ENCODE data around the gene GLS.

Gene GLS

GRCh38 chr2:190972213-190972612 lies 91.6 kb downstream of the GLS start:
- no peaks in the 10 kb centered on the region for H3K9me3 ChIP-seq (ENCODE audit: control insufficient read depth, insufficient read depth, low read depth, low read length)
- H3K36me3 ChIP-seq (ENCODE audit: control insufficient read depth in 2 of 2, insufficient read depth in 1 of 2, low read length in 2 of 2), result peaks cover 12 to 95% of the 10 kb centered on the region in 2 experiments; a peak in 2 of 3 replicates
- H3K4me3 ChIP-seq (ENCODE audit: low read depth, low read length), result no peak overlapping the region
- no peak overlapping the region for H3K27ac ChIP-seq (ENCODE audit: extremely low read depth, low read depth, low read length)
- ChIA-PET POLR2A (no interaction called here), CTCF (interaction anchor here (1.4 kb wide), 1 partner anchor 24 kb away, joined by 3 read pairs; no protein-coding TSS in a partner anchor)
- TF ChIP-seq SETDB1 (IDR thresholded peaks at IDR 0.05; ENCODE audit: insufficient read length, low read length) (no peak), ZBTB17 (tag by site-specific recombination; IDR thresholded peaks at IDR 0.05) (no peak)
- no peaks in the 10 kb centered on the region for H3K4me1 ChIP-seq (ENCODE audit: control insufficient read depth, insufficient read depth, low read length)

GRCh38 chr2:190972846-190973245 lies 92.2 kb downstream of the GLS start:
- H3K4me1 ChIP-seq (ENCODE audit: control insufficient read depth, insufficient read depth, low read length), result no peaks in the 10 kb centered on the region
- TF ChIP-seq ZSCAN4 (tag by site-specific recombination; IDR thresholded peaks at IDR 0.05) (no peak), HIC1 (tag by site-specific recombination; IDR thresholded peaks at IDR 0.05) (no peak), ZNF585B (tag by site-specific recombination; IDR thresholded peaks at IDR 0.05) (no peak), ZNF266 (tag by site-specific recombination; IDR thresholded peaks at IDR 0.05; ENCODE audit: low read depth) (no peak), ZNF174 (tag by site-specific recombination; IDR thresholded peaks at IDR 0.05) (no peak), SCRT2 (tag by site-specific recombination; IDR thresholded peaks at IDR 0.05) (no peak), ZNF623 (tag by site-specific recombination; IDR thresholded peaks at IDR 0.05) (no peak), ZNF548 (tag by site-specific recombination; IDR thresholded peaks at IDR 0.05) (no peak), ZFHX2 (tag by site-specific recombination; conservative IDR thresholded peaks at IDR 0.05) (no peak), HOXC10 (CRISPR knock-in tag; IDR thresholded peaks at IDR 0.05) (no peak), SP3 (tag by site-specific recombination; IDR thresholded peaks at IDR 0.05) (no peak), ZNF114 (tag by site-specific recombination; IDR thresholded peaks at IDR 0.05) (no peak), ZNF157 (tag by site-specific recombination; IDR thresholded peaks at IDR 0.05) (no peak), ZNF248 (tag by site-specific recombination; IDR thresholded peaks at IDR 0.05) (no peak), REST (tag by site-specific recombination; IDR thresholded peaks at IDR 0.05) (no peak), ZNF155 (tag by site-specific recombination; IDR thresholded peaks at IDR 0.05) (no peak)
- no peak overlapping the region for H3K27ac ChIP-seq (ENCODE audit: extremely low read depth, low read depth, low read length)
- no peak overlapping the region for H3K4me3 ChIP-seq (ENCODE audit: low read depth, low read length)
- CTCF ChIA-PET, result interaction anchor here (1.4 kb wide), 1 partner anchor 24 kb away, joined by 3 read pairs; no protein-coding TSS in a partner anchor
- POLR2A ChIA-PET, result no interaction called here
- H3K36me3 ChIP-seq (ENCODE audit: control insufficient read depth in 2 of 2, insufficient read depth in 1 of 2, low read length in 2 of 2), result peaks cover 16 to 95% of the 10 kb centered on the region in 2 experiments; a peak in 2 of 3 replicates
- no peaks in the 10 kb centered on the region for H3K9me3 ChIP-seq (ENCODE audit: control insufficient read depth, insufficient read depth, low read depth, low read length)

All from HEK293 (cell line).